ENCODE data around the gene NPVF.

The NPVF gene

GRCh38 chr7:25192043-25192442 lies 36.2 kb downstream of the NPVF start:
- H3K27me3 ChIP-seq (replicated peaks): no peaks in the 10 kb centered on the region

GRCh38 chr7:25189197-25189596 lies 39.1 kb downstream of the NPVF start:
- H3K4me3 ChIP-seq (ENCODE audit: low read depth, low read length): no peak overlapping the region
- no peak for TF ChIP-seq CTCF (IDR thresholded peaks at IDR 0.05; ENCODE audit: low read depth, low read length, missing control alignments)
- in situ Hi-C loops (cut with HindIII; ENCODE audit: low pct_ligation_motif_present, low sequenced_read_pairs): no loop called here

More at GRCh38 chr7:25192043-25192442, 36.2 kb downstream of the NPVF start:
- H3K36me3 ChIP-seq (replicated peaks): no peaks in the 10 kb centered on the region
- in situ Hi-C loops (cut with HindIII; ENCODE audit: low pct_ligation_motif_present, low sequenced_read_pairs): no loop called here
- no peak overlapping the region for H3K4me3 ChIP-seq (ENCODE audit: low read depth, low read length)
- H3K27ac ChIP-seq: no peak overlapping the region
- DNase-seq: no peak
- TF ChIP-seq CTCF (IDR thresholded peaks at IDR 0.05; ENCODE audit: low read depth, low read length, missing control alignments): no peak

GRCh38 chr7:25187932-25188331 lies 40.4 kb downstream of the NPVF start:
- H3K36me3 ChIP-seq (replicated peaks): no peaks in the 10 kb centered on the region
- no peak overlapping the region for H3K4me3 ChIP-seq (ENCODE audit: low read depth, low read length)
- no peak for DNase-seq
- TF ChIP-seq CTCF (IDR thresholded peaks at IDR 0.05; ENCODE audit: low read depth, low read length, missing control alignments): no peak
- H3K27ac ChIP-seq: no peak overlapping the region
- no peaks in the 10 kb centered on the region for H3K27me3 ChIP-seq (replicated peaks)
- in situ Hi-C loops (cut with HindIII; ENCODE audit: low pct_ligation_motif_present, low sequenced_read_pairs): no loop called here

More at GRCh38 chr7:25189197-25189596, 39.1 kb downstream of the NPVF start:
- H3K27ac ChIP-seq: no peak overlapping the region
- H3K36me3 ChIP-seq (replicated peaks): no peaks in the 10 kb centered on the region
- no peak for DNase-seq
- H3K27me3 ChIP-seq (replicated peaks): no peaks in the 10 kb centered on the region

GRCh38 chr7:25186436-25186835 lies 41.9 kb downstream of the NPVF start:
- Histone ChIP-seq H3K27ac (no peak overlapping the region), H3K27me3 (replicated peaks) (no peaks in the 10 kb centered on the region), H3K4me3 (ENCODE audit: low read depth, low read length) (no peak overlapping the region), H3K36me3 (replicated peaks) (no peaks in the 10 kb centered on the region)
- in situ Hi-C loops (cut with HindIII; ENCODE audit: low pct_ligation_motif_present, low sequenced_read_pairs): no loop called here
- no peak for TF ChIP-seq CTCF (IDR thresholded peaks at IDR 0.05; ENCODE audit: low read depth, low read length, missing control alignments)
- no peak for DNase-seq

GRCh38 chr7:25181532-25181931 lies 46.8 kb downstream of the NPVF start:
- in situ Hi-C loops (cut with HindIII; ENCODE audit: low pct_ligation_motif_present, low sequenced_read_pairs): no loop called here

More at GRCh38 chr7:25181532-25181931, 46.8 kb downstream of the NPVF start:
- Histone ChIP-seq H3K36me3 (replicated peaks) (no peaks in the 10 kb centered on the region), H3K4me3 (ENCODE audit: low read depth, low read length) (no peak overlapping the region), H3K27ac (no peak overlapping the region), H3K27me3 (replicated peaks) (no peaks in the 10 kb centered on the region)
- TF ChIP-seq CTCF (IDR thresholded peaks at IDR 0.05; ENCODE audit: low read depth, low read length, missing control alignments): no peak
- DNase-seq: no peak

All from brain microvascular endothelial cell (primary cell).